Ureter (tissue), 1 donor: ENCODE measurements around the gene MICOS13. TPM values are rescaled to one million over a fixed set of nuclear protein-coding genes. Genes with fewer than 3 reads are reported as not detected.
A peak's percentile ranks its signal among the peaks of the same experiment; 100 is the strongest.

Experiments used
- DNase-seq: peaks from one replicate; pipeline ENCODE4 v3.0.0-alpha.2; 2020; ENCODE audit warnings: low spot score
- total RNA-seq: library from RNA; stranded (reverse); gene quantifications from one replicate; pipeline ENCODE4 v1.2.4, GENCODE V29; 2023
- donor health status: DM: yes; HTN: yes; CAD: no.

MICOS13 gene
- total RNA-seq, 1 donor from 2014 or later = 68.4 TPM

DNA sequence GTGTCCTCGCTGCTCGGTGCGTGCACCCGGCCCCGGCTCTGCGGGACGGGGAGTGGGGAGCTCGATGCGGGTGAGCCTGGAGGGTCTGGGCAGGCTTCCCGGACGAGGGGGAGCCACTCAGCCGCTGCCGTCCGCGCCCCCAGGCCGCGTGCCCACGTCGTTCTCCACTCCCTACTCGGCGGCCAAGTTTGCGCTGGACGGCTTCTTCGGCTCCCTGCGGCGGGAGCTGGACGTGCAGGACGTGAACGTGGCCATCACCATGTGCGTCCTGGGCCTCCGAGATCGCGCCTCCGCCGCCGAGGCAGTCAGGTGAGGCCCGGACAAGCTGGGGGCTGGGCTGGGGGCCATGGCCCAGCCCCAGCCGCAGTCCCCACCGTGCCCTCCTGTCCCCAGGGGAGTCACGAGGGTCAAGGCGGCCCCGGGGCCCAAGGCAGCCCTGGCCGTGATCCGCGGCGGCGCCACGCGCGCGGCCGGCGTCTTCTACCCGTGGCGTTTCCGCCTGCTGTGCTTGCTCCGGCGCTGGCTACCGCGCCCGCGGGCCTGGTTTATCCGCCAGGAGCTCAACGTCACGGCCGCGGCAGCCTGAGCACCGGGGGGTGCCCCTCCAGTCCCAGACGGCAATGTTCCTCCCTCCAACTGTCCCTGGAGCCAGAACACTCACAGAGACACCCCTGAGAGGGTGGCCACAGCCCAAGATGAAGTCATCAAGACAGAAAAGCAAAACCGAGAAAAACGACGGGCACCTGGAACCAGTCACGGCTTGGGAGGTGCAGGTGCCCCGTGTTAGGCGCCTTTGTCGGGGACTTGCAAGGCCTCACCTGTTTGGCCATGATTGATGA lies 7.3 kb upstream of the MICOS13 start:
- DNase-seq = no peak

DNA sequence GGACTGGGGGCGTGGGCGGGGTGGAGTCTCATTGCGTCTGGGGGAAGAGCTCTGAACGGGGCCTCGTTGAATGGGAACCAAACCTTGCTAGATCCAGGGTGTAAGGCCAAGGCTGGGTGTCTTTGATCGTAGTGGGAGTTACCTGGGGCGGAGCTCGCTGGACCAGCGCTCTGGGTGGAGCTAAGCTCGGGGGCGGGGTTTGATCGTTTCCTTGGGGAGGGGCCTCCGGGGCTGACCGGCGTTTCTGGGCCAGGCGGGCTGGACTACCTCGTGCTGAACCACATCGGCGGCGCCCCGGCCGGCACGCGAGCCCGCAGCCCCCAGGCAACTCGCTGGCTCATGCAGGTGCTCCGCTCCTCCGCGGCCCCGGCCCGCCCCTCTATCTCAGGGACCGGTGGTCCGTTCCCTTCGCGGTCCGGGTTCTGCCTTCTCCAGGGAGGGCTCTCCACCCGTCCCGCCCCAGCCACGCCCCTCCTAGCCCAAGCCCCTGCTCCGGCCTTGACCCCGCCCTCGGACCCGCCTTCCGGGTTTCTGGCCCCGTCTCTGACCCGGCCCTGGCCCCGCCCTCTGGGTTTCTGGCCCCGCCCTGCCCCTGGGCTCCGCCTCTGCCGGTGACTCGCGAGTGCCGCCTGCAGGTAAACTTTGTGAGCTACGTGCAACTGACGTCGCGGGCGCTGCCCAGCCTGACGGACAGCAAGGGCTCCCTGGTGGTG lies 6.5 kb upstream of the MICOS13 start:
- DNase-seq = peak; percentile 98

DNA sequence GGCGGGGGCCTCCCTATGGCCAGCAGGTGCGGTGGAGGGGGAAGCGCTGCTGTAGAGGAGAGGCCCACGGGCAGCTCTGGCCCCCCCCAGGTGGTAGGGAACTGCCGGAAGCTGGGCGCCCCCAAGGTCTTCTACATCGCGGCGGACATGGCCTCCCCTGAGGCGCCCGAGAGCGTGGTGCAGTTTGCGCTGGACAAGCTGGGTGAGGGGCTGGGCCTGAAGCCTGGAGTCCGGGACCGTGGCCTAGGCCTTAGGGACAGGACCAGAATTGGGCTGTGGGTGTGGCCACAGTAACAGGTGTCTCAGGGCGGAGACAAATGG lies 6.0 kb upstream of the MICOS13 start:
- no peak for DNase-seq

DNA sequence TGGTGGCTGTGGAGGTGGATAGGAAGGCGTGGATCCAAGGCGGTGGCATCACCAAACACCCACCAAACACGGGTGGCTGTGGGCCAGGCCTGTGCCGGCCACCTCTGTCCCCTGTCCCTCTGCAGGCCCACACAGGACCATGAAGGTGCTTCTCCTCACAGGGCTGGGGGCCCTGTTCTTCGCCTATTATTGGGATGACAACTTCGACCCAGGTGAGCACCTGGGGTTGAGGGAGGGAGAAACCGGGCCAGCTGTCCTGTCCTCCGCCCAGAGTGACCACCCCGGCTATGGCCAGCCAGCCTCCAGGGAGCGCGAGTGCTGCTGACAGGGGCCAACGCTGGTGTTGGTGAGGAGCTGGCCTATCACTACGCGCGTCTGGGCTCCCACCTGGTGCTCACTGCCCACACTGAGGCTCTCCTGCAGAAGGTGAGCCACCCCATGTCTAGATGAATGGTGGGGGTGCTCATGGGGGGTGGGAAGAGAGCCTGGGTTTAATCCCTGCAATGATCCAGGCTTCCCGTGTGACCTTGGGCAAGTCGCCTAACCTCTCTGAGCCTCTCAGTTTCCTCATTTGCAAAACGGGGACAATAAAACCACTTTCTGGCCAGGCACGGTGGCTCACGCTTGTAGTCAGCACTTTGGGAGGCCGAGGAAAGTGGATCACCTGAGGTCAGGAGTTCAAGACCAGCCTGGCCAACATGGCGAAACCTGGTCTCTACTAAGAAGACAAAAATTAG lies 4.5 kb upstream of the MICOS13 start:
- no peak for DNase-seq

DNA sequence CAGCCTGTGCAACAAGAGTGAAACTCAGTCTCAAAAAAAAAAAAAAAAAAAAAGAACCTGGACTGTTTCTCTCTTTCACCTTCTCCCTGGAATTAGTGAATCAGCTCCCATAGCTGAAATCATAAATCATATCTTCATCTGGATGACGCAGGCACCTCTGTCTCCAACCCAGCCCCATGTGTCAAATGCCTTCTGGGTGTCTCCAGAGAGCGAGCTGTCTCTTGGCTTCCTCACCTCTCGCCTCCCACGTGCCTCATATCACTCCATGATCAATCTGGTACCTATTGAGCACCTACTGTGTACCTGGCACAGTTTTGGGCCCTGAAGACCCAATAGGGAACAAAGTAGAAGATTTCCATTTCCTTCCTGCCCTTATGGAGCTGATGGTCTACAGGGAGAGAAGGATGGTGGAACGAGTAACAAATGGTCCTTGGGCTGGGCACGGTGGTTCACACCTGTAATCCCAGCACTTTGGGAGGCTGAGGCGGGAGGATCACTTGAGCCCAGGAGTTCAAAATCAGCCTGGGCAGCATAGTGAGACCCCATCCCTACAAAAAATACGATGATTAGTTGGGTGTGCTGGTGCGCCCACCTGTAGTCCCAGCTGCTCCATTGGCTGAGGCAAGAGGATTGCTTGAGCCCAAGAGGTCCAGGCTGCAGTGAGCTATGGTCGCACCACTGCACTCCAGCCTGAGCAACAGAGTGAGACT lies 3.0 kb upstream of the MICOS13 start:
- no peak for DNase-seq

DNA sequence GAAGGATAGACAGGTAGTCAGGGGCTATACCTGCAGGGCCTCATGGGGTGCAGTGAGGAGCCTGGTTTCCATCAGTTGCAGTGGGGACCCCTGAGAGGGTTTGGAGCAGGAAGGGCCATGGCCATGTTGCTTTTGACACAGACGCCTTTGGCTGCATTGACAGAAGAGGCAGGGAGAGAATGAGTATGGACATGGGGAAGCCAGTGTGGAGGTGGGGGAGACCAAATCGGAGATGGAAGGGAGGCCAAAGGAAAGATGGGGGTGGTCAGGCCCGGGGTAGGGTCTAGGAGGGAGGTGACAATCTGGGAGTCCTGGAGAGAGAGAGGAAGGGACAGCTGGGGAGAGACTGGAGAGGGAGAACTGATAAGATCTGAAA lies 1.8 kb upstream of the MICOS13 start:
- no peak for DNase-seq

DNA sequence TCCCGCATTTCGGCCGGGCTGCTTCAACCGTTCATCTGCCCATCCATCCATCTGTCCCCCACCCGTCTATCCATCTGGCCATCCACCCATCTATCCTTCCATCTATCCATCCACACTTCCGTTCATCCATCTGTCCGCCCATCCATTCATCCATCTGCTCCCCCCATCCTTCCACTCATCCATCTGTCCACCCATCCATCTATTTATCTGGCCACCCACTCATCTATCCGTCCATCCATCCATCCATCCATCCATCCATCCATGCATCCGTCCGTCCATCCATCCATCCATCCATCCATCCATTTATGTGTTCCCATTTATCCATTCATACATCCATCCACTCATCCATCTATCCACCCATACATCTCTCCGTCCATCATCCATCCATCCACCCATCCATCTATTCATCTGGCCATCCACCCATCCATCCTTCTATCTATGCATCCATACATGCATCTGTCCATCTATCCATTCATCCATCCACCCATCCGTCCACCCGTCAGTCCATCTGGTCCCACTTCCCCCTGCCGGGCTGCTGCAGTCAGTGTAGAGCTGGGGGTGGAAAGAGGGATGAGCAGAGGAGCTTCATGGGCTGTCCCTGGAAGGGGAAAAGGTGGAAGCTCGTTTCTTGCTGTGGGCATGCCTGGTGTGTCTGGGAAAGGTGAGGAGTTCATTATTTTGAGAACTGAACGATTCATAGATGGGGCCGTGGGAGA lies 1.2 kb upstream of the MICOS13 start:
- no peak for DNase-seq

DNA sequence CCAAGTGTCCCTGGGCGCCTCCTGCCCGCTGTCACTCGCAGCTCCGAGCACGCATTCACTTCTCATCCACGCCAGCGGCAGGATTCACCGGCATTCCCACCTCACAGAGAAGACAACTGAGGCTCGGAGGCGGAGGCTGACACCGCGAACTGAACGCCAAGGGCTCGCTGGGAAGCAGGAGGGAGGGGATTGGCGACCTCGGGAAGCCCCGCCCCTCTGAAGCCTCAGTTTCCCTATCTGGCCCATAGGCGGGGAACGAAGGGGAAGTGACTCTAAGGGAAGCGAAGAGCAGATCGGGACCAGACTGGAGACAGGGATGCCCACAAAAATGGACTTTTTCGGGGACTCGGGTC lies 256 bp downstream of the MICOS13 start:
- no peak for DNase-seq

DNA sequence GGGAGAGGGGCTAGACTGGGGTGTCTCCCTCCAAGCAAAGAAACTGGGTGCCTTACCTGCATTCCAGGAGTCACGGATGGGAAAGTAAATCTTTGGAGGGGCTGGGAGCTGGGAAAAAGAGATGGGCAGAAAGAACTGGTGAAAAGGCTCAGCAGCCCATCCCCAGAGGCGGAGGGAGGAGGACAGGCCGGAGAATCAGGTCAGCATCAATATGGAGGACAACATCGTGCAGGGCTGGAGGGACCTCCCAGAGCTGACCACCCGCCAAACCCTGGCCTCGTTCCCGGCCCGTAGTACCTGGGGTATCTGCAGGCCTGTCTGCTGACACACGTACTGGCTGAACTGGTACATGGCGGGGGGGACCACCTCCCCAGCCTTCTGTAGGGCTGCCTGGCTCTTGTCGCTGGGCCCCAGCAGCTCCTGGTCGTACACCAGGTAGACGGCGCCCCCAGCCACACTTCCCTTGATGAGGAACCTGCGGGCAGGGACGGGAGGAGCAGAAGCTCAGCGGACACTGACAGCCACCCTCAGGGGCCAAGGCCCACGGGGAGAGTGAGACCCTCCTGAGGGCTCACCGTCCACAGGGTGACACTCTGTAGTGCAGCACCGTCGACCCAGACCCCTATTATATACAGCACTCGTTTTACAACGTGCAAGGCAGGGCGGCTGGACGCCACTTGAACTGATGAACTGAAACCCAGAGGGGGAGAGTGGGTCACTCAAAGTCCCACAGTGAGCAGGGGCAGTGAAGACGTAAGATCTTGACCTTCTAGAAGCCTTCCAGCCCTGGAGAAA lies 830 bp downstream of the MICOS13 start:
- no peak for DNase-seq

DNA sequence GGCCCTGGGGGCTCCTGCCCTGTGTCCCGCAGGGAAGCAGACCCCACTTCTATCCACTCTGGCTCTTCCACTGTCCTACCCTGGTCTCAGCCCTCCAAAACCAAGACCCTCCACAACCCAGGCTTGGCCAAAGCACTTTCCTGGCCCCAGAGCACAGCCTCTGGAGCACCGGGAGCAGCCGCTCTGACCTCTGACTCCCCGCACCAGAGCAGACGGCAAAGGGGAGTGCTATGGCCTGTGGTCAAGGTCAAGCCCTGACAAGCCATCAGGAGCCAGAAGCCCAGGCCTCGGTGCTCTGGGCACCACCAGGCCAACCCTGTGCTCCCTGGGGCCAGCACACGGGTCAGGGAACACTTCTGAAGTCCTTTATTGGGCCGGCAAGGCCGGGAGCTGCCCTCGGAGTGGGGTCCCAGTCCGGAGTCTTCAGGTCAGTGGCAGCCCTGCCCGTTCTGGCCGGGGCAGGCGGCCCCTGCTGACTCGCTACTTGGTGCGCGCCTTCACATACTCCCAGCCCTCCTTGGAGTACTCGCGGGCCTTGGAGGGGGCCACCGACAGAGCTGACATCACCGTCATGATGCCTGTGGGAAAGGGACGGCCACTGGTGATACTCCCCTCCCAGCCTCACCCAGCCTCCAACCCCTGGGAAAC lies 2.1 kb downstream of the MICOS13 start:
- no peak for DNase-seq

DNA sequence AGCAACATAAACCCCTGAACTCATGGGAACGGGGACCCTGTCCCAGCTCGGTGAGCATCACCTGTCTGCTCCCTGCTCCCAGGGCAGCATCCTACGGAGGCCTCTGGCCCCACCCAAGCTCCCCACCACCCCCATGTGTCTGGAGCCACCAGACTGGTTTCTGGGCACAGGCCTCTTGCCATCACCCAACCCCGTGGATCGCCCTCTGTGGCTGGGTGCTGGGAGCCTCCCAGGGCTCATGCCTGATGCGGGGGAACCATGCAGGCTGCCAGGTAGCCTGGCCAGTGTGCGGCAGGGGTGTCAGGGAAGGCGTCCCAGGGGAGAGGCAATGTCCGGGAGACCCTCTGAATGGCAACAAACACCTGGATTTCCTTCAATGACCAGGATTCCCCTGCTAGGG lies 2.7 kb downstream of the MICOS13 start:
- no peak for DNase-seq

DNA sequence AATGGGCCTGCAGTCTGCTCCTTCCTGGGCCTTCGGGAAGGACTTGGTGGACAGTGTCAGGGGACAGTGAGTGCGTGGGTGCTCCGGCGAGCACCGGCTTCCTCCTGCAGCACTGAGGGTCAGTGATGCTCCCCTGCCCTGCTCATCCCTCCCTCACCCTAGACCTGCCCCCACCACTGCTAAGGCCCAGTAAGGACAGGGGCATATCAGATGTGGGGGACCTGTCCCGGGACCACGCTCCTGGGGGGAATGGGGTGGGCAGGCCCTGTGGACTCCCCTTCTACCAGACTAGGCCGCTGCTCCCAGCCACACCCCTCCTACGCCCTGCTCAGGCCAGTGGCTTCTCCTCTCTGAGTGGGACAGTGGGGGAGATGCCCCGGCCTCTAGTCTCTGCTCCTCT lies 3.2 kb downstream of the MICOS13 start:
- DNase-seq = no peak

DNA sequence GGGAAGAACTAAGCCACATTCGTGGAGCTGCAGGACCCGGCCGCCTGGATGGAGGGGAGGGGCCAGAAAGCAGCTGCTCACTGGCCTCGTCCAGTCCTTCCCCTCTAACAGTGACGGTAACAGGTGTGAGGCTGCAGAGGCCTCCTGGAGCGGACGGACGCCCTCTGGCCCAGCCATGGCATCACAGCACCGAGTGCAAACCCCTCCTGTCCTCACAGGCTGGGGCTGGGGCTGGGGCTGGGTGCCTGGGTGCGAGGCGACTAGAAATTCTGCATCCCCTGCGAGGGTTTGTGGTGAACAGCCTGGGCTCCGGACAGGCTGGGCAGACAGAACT lies 3.6 kb downstream of the MICOS13 start:
- no peak for DNase-seq

DNA sequence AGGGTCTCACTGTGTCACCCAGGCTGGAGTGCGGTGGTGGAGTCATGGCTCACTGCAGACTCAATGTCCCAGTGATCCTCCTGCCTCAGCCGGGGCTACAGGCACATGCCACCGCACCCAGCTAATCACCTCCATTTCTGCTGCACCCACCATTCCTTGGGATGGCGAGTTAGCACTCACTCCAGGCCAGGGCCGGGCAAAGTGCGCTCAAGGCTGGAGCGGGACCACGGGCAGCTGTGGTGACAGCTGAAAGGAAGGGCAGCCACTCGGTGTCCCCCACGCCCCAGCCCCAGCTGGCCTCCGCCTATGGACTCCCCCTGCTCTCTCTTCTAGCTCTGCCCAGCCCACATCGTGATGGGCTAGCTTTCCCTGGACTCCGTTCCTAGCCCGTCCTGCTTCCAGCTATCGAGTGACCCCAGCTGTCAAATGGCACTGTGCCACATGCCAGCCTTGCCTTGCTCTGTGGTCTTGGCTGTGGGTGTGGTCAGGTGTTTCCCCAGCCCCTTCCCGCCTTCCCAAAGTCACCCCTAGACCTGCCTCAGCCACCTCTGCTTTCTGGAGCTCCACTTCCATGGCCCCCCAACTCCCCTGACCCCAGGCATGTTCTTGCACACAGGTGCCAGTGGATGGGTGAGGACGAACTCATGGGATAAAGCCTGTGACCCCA lies 4.1 kb downstream of the MICOS13 start:
- no peak for DNase-seq

DNA sequence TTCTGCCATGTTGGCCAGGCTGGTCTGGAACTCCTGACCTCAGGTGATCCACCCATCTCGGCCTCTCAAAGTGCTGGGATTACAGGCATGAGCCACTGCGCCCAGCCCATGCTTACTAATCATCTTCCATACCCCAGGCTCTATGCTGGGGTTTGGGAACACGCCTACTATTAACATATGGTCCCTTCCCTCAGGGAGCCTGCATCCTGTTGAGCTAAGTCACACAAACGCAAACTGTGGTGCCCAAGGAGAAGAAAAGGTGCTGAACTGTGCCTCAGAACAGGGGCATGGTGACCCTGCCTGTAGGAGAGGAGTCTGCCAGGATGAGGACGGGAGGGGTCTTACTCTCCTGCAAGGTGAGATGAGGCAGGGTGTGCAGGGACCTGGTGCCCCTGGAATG lies 5.6 kb downstream of the MICOS13 start:
- DNase-seq = no peak

DNA sequence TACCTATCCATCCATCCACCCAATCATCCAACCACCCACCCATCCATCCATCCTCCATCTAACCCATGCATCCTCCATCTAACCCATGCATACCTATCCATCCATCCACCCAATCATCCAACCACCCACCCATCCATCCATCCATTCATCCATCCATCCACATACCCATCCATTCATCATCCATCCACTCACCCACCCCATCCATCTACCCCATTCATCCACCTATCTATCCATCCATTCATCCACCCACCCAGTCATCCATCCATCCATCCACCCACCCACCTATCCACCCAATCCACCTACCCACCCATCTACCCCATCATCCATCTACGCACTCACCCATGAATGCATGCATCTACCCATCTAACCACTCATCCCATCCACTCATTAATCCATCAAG lies 6.6 kb downstream of the MICOS13 start:
- DNase-seq = no peak

DNA sequence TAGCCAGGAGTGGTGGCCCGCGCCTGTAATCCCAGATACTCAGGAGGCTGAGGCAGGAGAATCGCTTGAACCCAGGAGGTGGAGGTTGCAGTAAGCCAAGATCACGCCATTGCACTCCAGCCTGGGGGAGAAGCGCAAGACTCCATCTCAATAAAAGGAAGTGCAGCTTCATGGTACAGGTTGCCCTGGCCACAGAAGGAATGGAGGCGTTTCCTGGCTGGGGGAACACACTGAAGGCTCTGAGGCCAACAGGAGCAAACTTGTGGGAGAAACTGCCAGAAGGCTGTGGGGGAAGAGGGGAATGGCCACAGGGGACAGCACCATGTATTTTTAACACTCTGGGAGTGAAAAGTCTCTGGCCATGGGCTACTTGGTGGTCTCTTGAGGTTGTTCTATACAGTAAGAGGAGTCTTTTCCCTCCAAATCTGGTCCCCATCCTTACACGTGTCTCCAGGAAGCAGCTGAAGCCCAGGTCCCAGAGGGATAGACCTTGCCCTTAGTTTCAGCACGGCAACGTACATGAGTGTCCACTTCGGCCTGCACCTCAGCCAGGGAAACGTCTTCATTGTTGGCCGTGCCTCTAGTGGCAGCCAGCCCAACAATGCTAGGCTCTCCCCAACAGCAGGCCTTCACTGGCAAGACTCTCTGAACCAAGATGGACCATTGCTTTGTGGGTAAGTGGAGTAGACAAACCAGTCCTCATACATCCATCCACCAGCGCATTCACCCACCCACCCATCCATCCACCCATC lies 7.4 kb downstream of the MICOS13 start:
- DNase-seq = no peak

DNA sequence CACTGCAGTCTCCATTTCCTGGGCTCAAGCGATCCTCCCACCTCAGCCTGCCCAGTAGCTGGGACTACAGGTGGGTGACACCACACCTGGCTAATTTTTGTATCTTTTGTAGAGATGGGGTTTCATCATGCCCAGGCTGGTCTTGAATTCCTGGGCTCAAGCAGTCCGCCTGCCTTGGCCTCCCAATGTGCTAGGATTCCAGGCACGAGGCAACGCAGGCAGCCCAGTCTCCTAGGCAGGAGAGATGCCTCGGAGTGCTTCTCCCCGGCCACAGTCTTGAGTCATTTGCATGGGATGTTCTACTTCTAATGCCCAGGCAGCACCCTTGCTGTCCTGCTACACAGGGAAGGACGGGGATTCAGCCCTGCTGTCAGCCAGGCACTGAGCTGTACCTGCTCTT lies 8.7 kb downstream of the MICOS13 start:
- no peak for DNase-seq

DNA sequence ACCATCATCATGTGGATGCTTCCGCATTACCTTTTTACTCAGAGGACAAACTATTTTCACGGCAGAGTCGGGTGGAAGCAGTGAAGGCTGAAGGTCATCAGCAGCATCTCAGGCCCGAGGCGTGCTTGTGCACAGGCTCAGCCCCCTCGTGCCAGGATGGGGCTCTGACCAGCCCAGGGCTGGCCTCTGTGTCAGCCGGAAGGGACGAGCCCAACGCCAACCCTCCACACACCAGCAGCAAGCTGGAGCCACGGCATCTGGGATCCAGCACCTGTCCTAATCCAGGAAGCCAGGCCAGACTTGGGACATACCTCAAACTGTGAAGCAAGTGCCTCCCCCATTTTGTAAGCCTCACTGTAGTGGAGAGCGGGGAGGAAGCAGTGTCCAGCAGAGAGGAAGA lies 11.1 kb downstream of the MICOS13 start:
- DNase-seq = no peak
